HG03039 (cell line): ENCODE data around the gene ANKRD31.
A peak's percentile ranks its signal among the peaks of the same experiment; 100 is the strongest.
"Not testable (repeated sequence)": the region's sequence is repeated elsewhere in the genome, so short reads cannot be mapped to it uniquely, and the experiment has no call there.

ENCODE experiments used
- ATAC-seq: cut with Tn5 transposase; IDR thresholded peaks from one replicate; pipeline ENCODE4 v1.9.1; 2021; ENCODE audit warnings: mild to moderate bottlenecking, moderate library complexity; ENCODE audit not compliant: unreplicated experiment

The ANKRD31 gene, protein sequence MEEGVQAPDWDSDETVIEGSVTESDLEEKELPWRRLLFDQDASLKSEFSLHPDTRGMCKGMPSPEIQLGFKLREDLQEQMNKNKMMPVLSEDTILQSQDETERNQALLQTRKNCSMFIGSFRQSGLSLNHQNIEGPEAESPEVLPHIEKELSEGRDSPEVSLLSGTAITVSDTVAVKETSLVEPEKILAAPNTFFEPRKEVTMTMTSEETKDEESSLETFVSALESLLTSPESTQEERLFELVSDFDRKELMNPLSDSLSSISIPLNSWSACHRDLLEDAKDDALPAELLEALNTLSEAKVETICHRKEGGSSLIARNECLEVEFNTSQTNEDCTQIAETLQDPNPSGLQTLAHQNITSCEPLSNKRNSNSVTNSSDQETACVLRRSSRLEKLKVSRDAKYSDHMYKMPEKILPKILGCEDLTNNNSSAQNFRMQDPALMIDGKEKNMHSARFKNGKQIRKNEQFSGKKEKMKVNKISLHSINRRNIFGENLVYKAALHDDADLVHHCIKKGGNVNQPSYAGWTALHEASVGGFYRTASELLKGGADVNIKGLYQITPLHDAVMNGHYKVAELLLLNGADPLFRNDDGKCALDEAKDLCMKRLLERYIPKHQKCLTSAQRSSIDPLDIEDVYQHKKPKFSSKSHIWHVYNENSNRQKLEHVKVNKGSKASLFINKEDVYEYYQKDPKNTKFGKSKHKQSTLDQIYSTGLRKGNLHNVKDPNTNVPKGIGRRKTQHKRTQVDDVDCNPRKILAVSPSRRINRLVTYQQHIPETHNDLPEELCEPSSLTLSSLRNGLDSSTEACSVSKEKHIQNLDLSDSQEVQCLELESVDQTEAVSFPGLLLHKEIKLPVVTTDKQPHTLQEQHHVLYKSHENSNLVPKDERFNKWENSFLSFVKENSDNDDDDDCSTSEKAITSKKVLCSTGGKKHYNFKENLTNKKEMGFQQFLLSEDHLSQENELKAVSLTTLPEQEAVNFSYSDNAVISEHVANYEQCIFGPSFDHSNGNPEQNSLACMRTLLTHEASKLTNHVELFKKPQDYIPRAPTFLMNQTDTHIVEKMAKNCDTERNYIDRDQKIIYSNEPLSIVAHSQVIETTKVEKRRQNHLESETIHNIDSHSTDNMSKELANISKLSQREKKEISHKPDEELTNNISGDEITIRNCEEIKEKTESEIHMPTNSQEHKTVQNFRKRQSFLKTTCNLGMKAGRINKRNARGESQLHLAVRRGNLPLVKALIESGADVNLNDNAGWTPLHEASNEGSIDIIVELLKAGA (N-terminal part only)

DNA sequence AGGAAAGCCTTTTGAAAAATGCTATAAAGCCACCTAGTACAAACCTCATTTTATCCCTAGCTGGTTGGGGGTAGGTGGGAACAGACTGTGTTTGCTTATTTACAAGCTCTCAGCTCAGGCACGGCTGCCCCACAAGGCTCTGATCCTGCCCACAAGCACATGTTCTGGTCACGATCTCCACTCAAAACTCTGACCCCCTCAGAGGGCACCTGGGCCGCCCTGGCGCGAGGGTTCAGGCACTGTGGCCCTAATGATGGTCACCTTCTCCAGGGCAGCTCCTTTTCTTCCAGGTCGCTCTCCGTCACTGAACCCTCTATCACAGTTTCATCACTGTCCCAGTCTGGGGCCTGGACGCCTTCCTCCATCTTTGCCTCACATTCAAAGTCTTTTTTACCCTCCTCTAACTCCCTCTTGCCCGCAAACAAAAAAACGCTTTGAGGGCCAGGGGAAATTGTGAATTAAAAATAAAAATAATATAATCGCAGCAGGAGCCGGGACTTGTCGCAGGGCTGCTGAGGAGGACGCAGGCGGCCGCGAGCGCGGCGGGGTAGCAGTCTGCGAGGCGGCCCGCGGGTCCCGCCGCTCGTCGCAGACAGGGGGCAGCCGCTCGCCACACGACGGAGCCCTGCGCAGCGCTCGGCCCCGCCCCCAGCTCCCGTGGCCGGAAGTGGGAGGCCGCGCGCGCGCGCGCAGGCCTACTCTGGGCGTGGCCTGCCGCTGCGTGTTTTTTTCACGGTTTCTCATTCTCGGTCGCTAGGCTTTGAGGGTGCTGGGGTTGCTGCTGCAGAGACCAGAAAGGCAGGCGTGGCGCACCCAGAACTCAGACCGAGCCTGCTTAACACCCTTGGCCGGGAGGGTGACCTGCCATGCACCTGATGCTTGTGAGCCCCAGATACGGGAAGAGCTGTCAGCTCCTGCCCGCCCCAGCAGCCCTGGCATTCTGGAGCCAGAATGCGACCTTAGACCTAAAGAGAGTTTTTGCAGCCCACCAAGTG is at the start of gene ANKRD31:
Gene ANKRD31, minus strand, starts transcription at position 557 of the 995 bp plus-strand sequence. Its CDS starts 192 bp downstream, at position 365.
- ATAC-seq, result peak; percentile 98

DNA sequence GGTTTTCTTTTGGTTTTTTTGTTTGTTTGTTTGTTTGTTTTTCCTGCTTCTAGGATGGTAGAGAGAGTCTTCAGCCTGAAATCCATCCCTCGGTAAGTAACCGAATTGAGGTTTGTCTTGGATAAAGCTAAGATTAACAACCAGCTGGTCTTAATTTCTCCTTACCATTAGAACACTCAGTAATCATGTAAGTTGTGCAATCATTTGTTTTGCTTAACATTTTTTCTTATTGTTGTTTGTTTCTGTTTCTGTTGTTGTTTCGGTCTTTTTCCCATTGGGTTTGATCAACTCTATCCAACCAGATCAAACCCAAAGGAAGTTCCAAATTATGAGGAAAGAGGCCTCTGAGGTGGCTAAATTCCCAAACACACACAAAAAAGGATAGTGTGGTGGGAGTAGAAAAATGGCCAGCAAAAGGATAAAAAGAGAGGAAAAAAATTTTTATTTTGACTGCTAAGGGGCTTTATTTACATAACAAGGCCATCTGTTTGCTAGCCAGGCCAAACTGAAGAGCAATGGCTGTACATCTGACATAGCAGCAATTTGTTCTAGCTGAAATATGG is 49.6 kb upstream of the ANKRD31 start:
- no peak for ATAC-seq

DNA sequence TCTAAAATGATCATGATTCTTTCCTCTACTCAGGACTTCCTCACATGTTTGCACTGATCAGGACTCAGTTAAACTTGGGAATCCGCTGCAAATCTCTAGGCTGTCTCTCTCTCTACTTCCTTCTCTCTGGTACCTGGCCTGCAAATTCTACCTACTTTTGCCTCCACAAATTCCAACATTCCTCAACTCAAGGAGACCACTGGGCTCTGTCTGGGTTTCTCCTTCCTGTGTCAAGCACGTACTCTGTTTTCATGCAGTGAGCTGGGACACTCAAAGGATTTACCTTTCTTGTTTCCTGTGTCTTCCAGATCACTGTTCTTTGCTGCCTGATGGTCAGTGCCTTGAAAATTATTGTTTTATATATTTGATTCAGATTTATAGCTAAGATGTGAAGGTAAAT is 45.9 kb upstream of the ANKRD31 start:
- ATAC-seq, result no peak

DNA sequence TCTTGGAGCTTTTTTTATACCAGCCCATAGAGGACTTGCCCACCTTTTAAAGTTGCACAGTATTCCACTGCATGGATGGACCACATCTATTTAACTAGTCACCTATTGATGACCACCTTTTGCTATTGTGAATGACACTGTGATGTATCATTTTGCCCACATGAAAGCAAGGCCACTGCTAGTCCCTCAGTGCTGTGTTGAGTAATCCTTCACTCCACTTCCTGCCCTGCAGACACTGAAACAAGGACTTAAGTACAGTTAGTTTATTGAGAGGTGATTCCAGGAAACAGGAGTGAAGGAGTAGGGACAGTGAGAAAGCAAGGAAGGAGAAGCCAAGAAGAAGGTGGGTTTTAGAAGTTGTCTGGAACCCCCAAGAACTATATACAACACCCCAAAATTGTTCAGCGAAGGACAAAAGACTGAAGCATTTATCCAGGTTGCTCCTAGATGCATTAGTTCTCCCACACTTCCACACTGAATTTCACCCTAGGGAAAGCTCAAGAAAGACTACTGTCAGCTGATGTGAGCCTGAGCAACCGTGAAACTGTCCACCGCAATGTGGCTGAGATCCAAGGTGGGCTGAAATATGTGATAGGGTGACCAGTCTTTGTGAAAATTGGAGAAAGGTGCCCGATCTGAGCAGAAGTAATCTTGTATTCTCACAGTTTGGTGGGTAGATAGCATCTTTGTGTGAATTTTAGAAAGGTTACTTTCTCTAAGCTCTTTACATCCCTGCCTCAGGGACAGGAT is 45.2 kb upstream of the ANKRD31 start:
- ATAC-seq, result no peak

DNA sequence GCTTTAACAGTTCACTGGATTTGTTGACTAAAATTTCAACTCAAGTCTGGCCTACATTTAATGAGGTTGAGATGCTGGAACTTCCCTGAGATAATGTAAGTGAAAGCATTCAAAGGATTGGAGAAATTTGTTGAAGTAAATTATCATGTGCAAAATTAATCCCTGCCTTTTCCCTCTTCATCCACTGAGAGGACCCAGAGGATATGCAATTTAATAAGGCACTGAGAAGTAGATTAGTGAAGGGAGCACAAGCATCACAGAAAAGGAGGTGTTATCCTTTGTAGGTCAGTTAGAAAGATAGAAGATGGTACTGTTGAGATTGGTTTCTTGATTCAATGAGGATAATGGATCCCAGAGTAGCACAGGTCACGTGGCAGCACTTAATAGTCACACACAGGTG is 42.6 kb upstream of the ANKRD31 start:
- no peak for ATAC-seq

DNA sequence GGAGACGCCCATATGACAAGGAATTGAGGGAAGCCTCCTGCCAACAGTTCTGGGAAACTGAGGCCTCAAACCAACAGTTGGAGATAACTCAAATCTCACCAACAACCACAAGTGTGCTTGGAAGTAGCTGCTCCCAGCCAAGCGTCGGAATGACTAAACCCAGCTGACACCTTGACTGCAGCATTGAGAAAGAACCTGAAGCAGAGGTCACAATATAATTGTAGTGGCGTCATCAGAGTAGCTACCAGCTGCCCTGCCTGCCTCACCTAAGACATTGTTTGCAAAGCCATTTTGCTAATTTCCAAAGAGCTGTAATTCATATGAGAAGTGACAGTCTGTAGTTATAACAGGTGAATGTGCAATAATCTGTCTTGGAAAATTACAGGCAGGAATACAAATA is 40.8 kb upstream of the ANKRD31 start:
- no peak for ATAC-seq

DNA sequence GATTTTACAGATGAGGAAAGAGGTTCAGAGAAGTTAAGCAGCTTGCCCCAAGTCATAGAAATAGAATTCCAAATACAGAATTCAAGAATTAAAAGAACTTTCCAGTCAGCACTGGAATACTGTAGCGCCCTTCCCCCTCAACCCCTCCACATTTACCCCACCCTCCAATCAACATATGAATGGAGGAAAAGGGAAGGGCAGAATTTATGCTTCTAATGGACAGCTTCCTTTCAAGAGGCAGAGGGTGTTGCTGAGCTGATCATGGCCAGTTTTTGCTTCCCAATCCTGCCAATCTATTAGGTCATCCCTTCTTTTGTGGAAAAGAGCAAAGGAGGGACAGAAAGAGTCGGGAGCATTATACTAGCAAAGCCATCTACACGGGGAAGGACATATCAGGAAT is 39.1 kb upstream of the ANKRD31 start:
- ATAC-seq, result no peak

DNA sequence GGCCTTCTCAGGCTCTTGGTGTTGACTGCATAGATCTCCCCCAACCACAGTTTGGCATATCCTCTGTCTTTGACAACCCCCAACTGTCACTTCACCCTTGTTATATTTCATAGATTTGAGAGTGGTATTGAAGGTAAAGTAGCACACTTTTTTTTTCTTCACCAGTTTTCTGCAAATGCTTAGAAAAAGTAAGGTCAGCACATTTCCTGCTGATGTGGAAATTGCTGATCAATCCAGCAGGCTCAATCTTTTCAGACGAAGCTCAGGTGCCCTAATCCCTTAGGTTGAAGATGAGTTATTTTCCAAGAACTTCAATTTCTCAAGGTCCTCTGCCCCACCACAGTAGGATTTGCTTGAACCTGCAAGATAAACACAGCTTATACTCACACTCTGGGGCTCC is 38.5 kb upstream of the ANKRD31 start:
- no peak for ATAC-seq

DNA sequence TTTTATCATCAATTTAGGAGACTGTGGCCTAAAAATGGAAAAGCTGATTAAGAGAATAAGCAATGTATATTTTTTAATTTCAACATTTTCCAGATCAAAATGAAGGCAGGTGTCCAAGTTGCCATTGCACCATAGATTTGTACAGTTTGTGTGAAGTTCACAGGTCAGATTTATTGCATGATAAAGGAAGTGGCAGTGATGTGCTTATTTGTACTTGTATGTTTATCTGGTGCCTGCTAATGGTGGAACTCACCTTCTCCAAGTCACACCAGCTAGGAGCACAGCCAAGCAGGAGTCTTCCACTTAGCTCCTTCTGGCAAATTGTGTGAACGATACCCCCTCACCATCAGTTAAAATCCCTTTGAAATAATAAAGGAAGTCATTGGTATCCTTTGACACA is 37.8 kb upstream of the ANKRD31 start:
- no peak for ATAC-seq

DNA sequence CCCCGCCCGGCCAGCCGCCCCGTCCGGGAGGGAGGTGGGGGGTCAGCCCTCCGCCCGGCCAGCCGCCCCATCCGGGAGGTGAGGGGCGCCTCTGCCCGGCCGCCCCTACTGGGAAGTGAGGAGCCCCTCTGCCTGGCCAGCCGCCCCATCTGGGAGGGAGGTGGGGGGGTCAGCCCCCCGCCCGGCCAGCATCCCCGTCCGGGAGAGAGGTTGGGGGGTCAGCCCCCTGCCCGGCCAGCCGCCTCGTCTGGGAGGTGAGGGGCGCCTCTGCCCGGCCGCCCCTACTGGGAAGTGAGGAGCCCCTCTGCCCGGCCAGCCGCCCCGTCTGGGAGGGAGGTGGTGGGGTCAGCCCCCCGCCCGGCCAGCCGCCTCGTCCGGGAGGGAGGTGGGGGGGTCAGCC is 33.9 kb upstream of the ANKRD31 start:
- not testable (repeated sequence) for ATAC-seq

DNA sequence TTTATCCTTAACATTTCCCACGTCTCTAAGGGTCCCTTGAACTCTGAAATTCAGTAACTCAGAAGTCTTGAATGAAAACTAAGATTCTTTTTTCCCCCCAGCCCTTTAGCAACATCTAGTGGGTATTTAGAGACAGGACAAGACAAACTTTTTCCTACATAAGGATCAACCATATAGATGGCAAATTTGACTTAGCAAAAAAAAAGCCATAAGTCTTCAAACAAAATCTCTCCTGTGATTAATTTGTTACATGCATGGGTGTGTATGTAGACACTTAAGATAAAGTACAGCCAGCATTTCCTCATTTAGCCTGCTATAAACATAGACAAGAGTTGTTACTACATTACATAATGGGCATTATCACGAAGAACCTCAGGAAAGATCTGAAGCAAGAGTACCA is 29.1 kb upstream of the ANKRD31 start:
- ATAC-seq, result no peak

DNA sequence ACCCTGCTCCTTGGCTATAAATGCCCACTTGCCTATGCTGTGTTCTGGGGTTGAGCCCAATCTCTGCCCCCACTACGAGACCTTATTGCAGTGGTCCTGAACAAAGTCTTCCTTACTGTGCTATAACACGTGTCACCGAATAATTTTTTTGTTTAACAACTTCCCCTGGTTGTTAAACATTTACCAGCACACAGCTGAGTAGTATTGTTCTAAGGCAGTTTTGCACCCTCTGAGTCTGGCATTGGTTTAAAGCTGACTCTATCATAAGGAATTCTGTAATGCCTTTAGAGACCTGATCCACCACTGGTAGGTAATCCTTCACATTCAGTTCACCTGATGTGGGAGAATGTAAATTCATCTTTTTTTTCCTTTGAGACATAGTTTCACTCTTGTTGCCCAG is 25.6 kb upstream of the ANKRD31 start:
- no peak for ATAC-seq

DNA sequence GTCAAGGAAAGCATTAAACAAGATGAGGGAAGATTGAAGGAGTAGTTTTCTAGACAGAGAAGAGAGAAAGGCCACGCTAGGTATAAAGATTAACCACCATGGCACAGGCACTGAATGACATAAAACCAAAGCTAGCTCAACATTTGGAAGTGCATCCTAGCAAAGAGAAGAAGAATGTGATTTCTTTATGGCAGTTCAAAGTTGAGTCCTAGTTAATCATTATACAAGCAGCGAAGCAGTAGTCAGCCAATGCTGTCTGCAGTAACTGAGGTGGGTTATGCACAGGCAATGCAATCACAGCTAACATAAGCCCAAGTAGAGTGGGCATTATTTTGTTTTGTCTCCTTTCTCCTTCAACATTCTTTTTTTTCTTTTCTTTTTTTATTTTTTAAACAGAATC is 24.0 kb upstream of the ANKRD31 start:
- no peak for ATAC-seq

DNA sequence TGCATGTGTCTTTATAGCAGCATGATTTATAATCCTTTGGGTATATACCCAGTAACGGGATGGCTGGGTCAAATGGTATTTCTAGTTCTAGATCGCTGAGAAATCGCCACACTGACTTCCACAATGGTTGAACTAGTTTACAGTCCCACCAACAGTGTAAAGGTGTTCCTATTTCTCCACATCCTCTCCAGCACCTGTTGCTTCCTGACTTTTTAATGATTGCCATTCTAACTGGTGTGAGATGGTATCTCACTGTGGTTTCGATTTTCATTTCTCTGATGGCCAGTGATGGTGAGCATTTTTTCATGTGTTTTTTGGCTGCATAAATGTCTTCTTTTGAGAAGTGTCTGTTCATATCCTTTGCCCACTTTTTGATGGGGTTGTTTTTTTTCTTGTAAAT is 13.8 kb upstream of the ANKRD31 start:
- not testable (repeated sequence) for ATAC-seq

DNA sequence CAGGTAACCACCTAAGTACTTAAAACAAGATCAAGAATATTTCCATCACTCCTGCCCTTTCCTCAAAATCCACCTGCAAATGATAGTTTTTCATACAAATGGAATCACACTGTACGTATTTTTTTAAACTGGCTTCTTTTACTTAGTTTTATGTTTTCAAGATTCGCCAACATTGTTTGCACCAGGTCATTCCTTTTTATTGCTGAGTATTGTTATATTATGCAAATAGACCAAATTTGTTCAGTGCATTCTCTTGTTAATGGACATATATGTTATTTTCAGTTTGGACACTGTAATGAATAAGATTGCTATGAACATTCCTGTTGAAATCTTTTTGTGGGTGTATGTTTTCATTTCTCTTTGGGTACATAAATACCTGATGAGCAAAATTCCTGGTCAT is 8.3 kb upstream of the ANKRD31 start:
- ATAC-seq, result no peak

DNA sequence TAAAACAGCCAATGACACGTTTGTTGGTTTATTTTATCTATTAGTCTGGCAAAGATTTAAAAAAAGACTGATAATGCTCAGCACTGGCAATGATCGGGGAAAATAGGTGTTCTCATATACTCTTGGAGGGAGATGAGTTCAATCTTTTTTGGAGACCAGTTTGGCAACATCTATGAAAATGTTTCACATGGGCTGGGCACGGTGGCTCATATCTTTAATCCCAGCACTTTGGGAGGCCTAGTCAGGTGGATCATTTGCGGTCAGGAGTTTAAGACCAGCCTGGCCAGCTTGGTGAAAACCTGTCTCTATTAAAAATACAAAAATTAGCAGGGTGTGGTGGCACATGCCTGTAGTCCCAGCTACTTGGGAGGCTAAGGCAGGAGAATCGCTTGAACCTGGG is 6.8 kb upstream of the ANKRD31 start:
- no peak for ATAC-seq

DNA sequence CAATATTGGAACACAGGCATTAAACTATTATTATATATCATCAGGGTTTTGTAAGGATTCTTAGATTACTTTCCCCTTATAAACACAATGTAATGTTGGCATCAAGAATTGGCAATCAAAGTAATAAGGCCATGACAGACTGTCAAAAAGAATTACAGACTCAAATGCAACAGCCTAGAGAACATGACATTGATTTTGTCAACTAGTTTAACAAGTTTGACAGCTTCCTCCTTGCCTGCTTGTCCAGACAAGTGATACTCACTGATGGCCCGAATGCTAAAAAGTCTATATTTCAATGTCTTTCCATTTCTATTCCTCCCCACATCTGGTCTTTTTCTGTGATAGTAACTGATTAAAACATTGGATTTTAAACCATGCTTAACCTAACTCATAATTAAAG is 6.4 kb upstream of the ANKRD31 start:
- no peak for ATAC-seq

DNA sequence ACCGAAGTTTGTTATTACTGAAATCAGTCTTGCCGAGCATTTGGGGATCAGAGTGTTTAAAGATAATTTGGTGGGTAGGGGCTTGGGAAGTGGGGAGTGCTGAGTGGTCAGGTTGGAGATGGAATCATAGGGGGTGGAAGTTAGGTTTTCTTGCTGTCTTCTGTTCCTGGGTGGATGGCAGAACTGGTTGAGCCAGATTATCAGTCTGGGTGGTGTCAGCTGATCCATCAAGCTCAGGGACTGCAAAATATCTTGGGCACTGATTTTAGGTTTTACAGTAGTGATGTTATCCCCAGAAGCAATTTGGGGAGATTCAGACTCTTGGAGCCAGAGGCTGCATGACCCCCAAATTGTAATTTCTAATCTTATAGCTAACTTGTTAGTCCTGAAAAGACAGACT is 5.4 kb upstream of the ANKRD31 start:
- ATAC-seq, result no peak

DNA sequence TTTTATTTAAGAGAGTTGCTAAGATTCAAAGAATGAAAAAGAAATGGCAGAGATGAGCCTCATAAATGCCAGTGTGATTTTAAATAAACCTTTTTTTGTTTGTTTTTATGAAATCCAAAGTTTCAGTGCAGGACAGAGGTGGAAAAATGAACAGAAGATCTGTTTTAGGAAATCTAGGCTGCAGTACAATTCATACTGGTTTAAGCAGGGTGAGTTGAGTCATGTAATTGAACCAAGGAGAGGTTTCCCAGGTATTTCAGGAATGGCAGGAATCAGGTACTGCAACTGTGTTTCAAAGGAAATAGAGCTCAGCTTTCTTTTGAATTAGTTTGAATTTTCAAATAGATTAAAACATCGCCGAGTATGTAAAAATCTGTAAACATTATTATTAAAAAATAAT is 3.0 kb upstream of the ANKRD31 start:
- no peak for ATAC-seq
